Myocyte (in vitro differentiated cells): ENCODE data around the gene GYPC. TPM values are rescaled to one million over a fixed set of nuclear protein-coding genes. Genes with fewer than 3 reads are reported as not detected.
A peak's percentile ranks its signal among the peaks of the same experiment; 100 is the strongest.
"Not testable (repeated sequence)": the region's sequence is repeated elsewhere in the genome, so short reads cannot be mapped to it uniquely, and the experiment has no call there.

Source experiments
- DNase-seq: peaks from one replicate; pipeline ENCODE4 v3.0.0-alpha.2; 2012; ENCODE audit warnings: low read depth
- polyA plus RNA-seq: library from polyadenylated mRNA; unstranded; fragments of >200 nt; gene quantifications from one replicate; pipeline ENCODE4 v1.2.1, GENCODE V29; 2012; ENCODE audit warnings: missing spikeins
- total RNA-seq: library from RNA; depleted of rRNA; stranded (reverse); fragments of >200 nt; gene quantifications from 2 replicates; pipeline ENCODE4 v1.2.3, GENCODE V29; 2014

The GYPC gene, protein sequence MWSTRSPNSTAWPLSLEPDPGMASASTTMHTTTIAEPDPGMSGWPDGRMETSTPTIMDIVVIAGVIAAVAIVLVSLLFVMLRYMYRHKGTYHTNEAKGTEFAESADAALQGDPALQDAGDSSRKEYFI
- 13.7 and 14.4 TPM in 2 replicates for total RNA-seq
- 50.7 TPM for polyA plus RNA-seq

DNA sequence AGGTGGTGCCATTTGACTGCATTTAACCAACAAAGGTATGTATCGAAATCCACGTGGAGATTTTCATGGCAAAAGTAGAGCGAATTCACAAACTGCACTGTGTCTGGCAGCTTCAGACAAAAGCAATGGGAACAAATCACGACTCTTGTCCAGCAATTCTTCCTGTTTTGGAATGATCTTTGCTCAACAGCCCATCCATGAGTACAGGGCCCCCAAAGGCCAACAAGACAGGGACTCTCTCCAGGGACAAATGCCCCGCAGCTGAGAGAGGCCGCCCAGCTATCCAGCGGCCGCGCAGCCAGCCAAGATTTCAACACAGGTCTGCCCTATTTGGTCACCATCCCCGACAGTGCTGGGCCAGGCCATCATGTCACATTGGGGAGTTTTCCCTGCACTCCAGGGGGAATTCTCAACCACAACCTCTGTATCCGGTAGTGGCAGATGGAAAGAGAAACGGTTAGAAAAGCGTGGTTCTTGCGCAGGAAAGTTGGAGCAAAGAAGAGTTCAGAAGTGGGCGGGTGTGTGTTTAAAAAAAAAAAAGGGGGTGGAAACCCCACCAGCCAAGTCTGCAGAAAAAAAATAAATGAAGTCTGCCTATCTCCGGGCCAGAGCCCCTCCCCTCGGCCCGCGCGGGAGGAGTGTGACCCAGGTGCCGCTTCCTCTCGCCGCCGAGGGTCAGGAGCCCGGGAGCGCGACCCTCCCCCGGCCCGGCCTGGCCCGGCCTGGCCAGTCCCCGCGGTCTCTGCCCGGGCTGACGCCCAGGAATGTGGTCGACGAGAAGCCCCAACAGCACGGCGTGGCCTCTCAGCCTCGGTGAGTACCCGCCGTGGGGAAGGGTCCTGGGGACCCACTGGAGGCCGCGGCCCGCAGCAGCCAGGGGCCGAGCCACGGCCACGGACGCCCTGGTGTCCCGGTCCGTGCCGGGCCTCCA lies at the start of gene GYPC:
GYPC (plus strand) TSS at position 659 of the 931 bp plus-strand sequence; CDS start at position 765, 106 bp downstream.
- DNase-seq: peak; percentile 44

DNA sequence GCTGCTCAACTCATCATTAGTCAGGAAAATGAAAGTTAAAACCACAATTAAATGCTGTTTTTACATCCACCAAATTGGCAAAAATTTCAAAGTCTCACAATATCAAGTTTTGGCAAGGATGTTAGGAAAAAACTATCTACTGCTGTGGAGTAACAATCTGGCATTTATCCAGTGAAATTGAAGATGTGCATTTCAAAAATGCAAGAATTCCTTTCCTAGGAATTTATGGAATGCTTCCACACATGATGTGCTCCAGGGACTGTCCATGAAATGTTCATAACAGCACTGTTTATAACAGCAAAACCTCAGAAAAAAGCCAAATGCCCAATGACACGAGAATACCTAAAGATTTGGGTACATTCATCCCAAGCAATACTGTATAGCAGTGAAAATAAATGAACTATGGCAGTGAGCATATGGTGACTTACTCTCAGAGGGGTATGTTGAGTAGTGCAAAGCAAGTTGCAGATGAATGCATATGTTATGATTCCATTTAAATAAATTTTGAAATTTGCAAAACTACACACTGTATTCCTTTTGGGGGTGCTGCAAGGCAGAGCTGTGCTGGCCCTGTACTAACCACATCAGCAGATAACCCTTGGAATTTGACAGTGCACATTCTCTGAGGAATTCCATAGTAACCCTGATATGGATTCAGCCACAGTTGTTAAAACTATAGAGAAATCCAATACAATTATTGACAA lies 41.3 kb upstream of the GYPC start:
- peak; percentile 29 for DNase-seq

DNA sequence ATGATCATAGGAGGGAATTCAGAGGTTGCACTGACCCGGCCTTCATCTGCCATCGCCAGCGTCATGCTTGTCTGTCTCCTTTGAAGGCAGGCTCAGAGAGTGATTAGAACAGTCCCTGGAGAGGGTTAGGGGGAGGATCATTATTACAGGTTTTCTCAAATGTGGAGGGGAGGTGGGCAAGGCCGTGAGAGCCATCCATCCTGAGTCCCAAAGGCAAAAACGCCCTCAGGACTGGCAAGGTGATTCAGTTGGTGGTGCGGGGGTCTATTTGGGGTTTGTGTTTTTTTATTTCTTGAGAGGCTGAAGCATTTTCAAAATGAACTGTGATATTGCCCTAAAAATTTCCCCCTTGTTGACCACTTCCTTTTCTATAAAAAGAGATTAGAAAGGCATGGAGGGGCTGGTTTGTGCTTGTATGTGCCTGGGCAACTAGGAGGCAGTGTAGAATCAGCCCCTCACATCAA lies 39.3 kb upstream of the GYPC start:
- DNase-seq: no peak

DNA sequence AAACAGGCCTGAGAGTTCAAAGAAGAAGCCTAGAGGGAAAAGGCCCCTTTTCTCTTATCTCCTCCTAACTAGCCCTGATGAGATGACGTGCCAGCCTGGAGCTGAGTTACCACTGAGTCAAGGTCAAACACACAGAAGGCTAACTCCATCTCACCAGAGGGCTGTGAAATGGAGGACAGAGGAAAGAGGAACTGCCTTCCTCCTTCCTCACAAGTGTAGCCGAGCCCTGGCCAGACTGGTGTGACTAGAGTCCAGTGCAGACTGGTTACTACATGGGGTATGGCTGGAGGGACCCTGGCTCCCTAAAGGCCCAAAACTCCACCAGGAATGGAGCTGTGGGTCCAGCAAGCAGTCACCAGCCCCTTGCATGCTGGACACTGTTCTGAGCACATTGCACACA lies 35.7 kb upstream of the GYPC start:
- DNase-seq: no peak

DNA sequence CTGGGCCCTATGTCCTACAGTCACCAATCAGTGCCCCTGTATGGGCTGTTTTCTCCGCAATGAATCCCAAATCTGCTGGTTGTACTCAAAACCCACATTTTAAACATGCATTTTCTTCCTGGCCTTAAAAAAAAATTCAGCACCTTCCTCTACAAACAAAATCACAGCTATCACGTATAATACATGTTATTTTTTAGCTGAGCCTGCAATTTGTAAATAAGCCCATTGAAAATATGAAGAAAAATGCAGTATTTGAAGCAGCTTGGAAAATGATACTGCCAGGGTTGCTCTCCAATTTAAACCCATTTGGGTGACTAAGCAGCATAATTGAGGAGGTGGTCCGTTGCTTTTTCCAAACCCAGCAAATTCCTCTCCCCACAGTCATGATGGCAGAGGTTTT lies 33.0 kb upstream of the GYPC start:
- no peak for DNase-seq

DNA sequence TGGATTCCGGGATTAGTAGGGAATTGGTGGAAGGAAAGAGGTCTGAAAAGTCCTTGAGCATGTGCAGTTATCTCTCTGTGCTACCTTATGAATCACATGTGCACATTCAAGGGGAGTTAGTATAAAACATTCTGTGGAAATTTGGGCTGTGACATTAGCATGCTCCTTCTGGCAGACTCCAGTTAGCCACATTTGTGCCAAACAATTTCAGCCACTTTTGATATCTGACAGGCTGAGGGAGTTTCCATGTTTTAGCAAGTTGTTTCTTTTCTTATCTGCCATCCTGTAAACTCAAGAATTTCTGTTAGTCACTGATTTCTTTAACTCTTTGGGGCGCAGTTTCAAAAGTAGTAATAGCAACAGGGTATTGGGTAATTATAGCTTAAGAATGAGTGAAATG lies 28.3 kb upstream of the GYPC start:
- no peak for DNase-seq

DNA sequence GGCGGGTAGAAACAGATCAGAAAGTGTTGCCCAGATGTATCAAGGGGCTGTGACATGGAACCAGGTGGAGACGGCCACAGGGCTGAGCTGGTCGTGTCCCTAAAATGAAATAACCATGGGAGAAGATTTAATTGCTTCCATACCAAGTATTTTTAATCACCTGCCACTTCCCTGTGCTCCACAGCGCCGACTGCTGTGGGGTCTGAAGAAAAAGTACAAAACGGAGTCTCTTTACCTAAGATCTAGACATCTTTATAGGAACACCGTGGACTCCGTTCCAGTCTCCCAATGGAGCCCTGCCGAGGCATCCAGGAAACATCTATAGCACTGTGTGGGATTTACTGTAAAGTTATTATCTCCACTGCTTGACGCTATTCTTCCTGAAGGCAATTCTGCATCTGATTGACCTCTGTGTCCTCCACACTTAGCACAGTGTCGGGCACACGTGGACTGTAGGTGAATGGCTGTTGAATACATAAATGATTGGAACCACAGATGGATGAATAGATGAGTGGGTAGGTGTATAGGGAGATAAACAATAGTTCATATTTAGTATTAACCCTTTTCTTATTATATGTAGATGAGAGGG lies 21.6 kb upstream of the GYPC start:
- DNase-seq: no peak

DNA sequence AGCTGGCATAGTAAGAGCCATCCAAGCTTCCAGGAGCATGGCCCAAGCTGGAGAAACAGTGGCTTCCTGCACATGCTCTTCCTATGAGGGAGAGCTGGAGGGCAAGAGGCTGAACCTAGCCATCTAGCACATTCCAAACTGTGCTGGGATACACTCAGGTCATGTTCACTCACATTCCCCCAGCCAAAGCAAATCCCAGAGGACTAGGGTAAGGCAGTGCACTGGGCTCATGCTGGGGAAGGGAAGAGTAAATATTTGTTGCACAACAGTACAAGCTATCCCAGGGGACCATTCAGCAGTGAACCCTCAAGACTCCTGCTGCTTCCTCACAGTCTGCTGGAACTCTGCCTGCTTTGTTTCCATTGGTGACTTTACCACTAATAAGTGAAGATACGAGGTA lies 20.7 kb upstream of the GYPC start:
- peak; percentile 20 for DNase-seq

DNA sequence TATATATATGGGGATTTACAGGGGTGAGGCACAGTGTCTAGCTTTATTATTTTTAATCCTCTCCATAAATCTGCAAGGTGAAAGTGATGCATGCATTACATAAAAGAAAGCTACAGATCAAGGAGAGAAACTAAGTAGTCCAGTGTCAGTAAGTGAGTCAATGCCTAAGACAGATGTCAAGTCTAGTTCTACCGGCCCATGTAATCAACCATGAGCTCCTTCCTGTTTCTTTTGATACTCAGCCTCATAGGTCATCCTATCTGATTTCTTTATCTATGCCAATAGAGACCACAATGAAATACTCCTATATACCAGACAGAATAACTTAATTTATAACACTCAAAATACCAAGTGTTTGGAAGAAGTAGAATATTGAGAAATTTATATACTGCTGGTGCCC lies 20.2 kb upstream of the GYPC start:
- DNase-seq: no peak

DNA sequence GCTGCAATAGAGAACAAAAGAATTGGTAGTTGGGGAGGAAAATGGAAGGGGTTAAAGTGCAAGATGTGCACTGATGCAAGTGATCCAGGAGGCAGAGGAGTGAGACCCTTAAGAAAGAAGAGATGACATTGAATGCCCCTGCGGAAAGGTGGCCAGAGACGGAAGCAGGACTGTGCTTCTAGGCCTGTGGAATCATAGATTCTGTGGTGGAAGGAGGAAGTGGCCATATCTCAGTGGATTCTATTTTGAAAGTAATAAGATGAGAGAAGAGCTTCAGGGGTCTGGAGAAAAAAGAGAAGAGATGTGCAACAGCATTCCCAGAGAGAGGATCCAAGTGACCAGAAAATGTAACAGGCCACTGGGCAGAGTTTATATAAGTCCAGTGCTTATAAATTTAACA lies 18.6 kb upstream of the GYPC start:
- no peak for DNase-seq

DNA sequence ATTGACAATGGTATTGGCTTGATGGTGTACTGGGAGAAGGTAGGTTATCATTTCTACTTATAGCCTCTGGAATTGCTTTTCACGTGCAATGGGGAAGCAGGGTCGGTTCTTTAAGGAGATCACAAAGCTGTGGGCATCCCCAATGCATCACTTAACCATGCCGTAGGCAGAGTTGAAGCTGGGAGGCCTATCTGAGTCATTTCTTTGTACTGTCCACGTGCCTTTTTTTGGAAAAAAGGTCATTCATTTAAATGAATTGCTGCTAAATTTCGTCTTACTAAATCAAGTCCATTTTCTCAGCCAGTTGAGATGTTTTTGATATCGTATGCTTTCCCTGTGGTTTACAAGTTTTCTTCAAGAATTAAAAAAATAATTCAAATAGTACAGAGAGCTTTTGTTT lies 17.2 kb upstream of the GYPC start:
- DNase-seq: no peak

DNA sequence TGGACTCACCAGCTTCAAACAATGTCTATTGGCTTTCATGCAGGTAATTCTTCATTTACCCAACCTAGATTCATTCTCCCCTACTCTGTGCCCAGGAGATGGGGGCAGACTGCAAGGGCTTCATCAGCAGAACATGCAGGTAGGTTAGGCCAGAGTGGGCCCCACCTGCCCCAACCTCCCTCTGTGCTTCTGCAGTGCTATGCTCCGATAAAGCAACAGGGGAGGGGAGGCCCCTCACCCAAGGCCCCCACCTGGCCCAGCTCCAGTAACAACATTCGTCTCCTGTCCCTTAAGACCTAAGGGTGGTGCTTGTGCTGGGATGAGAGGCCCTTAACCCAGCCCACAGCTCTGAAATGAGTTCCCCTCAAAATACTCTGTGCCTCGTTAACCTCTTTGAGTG lies 16.7 kb upstream of the GYPC start:
- no peak for DNase-seq

DNA sequence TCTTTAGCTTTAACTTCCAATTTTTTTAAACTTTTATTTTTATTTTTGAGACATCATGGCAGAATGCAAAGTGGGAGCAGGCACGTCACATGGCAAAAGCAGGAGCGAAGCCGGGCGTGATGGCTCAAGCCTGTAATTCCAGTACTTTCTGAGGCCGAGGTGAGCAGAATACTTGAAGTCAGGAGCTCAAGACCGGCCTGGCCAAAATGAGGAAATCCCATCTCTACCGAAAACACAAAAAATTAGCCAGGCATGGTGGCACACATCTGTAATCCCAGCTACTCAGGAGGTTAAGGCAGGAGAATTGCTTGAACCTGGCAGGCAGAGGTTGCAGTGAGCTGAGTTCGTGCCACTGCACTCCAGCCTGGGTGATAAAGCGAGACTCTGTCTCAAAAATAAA lies 14.7 kb upstream of the GYPC start:
- not testable (repeated sequence) for DNase-seq

DNA sequence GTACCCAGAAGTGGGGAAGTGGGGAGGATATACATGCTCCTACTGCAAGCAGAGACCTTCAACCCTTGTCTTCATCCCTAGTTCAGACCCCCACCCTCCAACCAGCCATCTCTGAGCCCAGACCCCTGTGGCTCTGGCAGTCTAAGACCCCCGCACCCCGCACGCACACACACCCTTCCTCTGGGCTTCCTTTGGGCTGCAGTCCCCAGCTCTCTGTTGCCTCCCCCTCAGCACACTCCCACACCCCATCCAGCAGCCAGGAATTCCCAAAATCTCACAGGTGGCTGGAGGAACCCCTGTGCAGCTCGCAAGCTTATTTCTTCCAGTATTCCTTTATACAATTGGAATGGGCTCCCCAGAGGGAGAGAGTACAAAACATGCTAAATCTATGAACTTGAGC lies 13.9 kb upstream of the GYPC start:
- DNase-seq: no peak

DNA sequence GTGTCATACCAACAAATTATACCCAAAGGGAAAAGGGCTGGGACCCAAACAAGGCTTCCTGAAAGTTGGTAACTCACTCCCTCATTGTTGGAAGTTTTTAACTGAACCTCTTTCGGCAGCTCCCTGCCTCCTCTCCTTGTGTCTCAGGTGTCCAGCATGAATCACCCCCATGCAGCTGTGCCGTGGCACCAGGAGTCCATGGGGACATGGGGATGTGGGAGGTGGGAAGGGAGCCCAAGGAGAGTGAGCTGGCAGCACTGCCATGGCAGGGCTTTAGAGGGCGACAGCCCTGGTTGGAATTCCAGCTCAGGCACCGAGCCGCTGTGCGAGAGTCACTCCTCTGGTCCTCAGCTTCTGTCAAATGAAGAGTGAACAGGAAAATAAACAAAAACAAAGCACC lies 12.5 kb upstream of the GYPC start:
- peak; percentile 58 for DNase-seq

DNA sequence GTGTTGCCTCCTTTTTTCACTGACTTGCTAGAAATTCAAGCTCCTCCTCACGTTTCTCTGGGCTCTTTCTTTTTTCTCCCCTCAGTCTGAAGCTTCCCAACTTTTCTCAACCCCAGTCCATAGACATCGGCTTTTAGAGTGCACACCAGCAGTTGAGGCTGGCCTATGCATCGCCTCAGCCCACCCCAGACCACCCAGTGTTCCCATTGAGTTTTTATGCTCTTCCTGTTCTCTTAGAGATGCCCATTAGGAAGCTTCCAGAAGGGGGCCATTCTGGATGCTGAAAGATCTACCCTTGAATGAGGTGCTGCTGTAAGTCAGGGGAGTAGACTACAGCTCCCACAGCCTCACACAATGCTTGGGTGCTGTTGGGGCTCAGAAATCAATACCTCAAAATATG lies 12.0 kb upstream of the GYPC start:
- no peak for DNase-seq

DNA sequence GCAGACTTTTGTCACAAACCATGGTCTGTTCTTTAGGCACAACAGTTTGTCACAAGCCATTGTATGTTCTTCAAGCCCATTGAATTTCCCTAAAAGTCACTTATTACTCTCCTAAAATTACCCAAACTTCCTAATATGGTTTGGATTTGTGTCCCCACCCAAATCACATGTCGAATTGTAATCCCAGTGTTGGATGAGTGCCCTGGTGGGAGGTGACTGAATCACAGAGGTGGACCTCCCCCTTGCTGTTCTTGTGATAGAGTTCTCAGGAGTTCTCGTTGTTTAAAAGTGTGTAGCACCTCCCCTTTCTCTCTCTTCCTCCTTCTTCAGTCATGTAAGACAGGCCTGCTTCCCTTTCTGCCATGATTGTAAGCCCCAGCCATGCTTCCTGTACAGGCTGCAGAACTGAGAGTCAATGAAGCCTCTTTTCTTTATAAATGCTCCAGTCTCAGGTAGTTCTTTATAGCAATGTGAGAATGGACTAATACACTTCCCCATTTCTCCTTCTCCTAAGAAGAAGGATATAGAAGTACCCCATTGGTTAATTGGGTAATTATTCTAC lies 11.2 kb upstream of the GYPC start:
- DNase-seq: no peak

DNA sequence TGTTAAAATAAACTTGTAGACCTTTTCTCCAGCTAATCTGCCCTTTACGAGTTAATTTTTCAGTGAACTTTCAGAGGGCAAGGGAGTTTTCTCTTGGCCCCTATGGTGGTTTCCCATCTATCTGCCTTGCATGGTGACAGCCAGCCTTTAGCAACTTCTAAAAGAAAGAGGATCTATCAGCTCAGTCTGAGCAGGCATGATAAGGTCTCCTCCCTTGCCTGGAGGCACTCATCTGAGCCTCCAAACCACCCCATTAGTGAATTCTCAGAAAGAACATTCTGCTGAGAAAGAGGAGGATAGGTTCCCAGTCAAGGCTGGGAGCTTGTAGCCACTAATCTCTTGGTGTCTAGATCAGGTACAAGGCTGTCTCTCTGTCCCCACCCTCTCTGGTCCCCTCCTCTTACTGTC lies 10.7 kb upstream of the GYPC start:
- no peak for DNase-seq

DNA sequence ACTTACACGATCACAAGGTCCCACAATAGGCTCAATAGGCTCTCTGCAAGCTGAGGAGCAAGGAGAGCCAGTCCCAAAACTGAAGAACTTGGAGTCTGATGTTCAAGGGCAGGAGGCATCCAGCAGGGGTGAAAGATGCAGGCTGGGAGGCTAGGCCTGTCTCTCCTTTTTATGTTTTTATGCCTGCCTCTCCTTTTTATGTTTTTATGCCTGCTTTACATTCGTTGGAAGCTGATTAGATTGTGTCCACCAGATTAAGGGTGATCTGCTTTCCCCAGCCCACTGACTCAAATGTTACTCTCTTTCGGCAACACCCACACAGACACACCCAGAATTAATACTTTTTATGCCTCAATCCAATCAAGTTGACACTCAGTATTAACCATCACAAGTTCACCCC lies 9.9 kb upstream of the GYPC start:
- DNase-seq: no peak

DNA sequence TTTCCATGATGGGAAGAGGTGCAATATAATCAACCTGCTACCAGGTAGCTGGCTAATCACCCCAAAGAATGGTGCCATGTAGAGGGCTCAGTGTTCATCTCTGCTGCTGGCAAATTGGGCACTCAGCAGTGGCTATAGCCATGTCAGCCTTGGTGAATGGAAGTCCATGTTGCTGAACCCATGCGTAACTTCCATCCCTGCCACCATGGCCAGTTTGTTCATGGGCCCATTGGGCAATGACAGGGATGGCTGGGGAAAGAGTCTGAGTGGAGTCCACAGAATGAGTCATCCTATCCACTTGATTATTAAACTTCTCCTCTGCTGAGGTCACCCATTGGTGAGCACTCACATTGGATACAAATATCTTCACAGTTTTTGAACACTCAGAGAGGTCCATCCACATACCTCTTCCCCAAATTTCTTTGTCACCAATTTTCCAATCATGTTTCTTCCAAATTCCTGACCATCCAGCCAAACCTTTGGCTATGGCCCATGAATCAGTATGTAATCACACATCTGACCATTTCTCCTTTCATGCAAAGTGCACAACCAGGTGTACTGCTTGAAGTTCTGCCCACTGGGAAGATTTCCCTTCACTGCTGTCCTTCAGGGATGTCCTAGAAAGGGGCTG lies 8.1 kb upstream of the GYPC start:
- not testable (repeated sequence) for DNase-seq

DNA sequence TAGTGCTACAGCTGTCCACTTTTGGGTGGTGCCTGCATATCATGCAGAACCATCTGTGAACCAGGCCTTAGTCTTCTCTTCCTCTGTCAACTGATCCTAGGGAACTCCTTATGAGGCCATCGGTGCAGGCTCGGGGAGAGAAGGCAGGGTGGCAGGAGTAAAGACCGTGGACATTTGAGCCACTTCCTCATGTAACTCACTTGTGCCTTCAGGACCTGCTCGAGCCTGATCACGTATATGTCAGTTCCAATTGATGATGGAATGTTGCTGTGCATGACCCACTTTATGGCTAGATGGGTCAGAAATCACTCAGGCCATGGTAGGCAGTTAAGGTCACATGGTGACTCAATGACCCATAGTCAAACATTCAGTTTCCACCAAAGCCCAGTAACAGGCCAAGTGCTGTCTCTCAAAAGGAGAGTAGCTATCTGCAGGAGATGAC lies 7.6 kb upstream of the GYPC start:
- DNase-seq: not testable (repeated sequence)
